ENCODE results near the gene LY9.

DNA sequence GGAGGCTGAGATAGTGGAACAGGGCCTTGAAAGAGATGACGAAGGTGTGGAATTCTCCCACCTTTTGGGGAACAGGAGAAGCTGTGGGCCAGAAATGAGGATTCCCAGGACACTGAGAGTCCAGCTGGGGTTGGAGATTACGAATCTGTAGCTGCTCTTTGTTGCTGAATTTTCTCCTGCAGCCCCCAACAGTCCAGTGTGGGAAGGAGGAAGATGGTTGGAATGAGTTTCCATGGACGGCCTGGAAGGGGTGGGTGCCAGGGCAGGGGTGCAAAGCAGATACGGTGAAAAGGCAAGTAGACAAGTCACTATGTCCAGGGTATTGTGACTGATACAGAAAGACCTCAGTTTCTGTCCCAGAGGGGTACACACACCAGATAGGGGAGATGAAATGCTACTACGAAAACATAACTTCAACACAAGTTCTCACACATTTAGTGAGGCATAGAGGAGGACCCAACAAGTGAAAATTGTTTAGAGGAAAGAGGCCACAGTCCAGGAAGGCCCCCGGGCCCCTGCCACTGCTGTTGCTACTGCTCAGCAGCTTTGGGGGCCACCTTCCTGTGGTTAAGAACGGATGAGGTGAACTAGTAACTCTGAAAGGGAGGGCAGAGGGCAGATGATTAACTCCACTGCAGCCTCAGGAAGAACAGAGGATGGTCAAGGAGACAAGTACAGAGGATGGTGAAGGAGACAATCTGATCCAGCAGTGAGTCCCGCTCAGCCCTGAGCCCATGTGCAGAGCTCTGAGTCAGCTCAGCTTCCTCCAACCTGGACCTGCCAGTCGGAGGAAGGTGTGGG lies 59.4 kb downstream of the LY9 start:
- TF ChIP-seq EZH2 (IDR thresholded peaks at IDR 0.05; ENCODE audit: insufficient read depth, poor library complexity, severe bottlenecking) (no peak), EZH2phosphoT487 (IDR thresholded peaks at IDR 0.05; ENCODE audit: insufficient read depth, low read depth) (no peak)
